Type B pancreatic cell (in vitro differentiated cells): ENCODE results near the gene P4HB. TPM values are rescaled to one million over a fixed set of nuclear protein-coding genes. Genes with fewer than 3 reads are reported as not detected.
"Not testable (repeated sequence)": the region's sequence is repeated elsewhere in the genome, so short reads cannot be mapped to it uniquely, and the experiment has no call there.

Experiments
- DNase-seq: peaks from one replicate; pipeline ENCODE4 v3.0.0; 2021; ENCODE audit warnings: mixed read lengths; ENCODE audit not compliant: unreplicated experiment; ENCODE audit errors: extremely low spot score
- H3K27ac Mint-ChIP-seq: 2 replicates; pipeline ENCODE4 v1.8.0; 2021; ENCODE audit warnings: mild to moderate bottlenecking, mixed read lengths
- H3K27me3 Mint-ChIP-seq: 2 replicates; pipeline ENCODE4 v1.8.0; 2021; ENCODE audit warnings: mixed read lengths
- H3K36me3 Mint-ChIP-seq: 2 replicates; pipeline ENCODE4 v1.8.0; 2021; ENCODE audit warnings: mixed read lengths
- H3K4me1 Mint-ChIP-seq: one replicate; pipeline ENCODE4 v1.8.0; 2021; ENCODE audit warnings: mixed read lengths; ENCODE audit not compliant: unreplicated experiment
- H3K4me3 Mint-ChIP-seq: 2 replicates; pipeline ENCODE4 v1.8.0; 2021; ENCODE audit warnings: mild to moderate bottlenecking, mixed read lengths
- H3K9me3 Mint-ChIP-seq: 2 replicates; pipeline ENCODE4 v1.8.0; 2021; ENCODE audit warnings: mixed read lengths
- CTCF ChIP-seq: fragments of 200-600 bp; sonication (generic); conservative IDR thresholded peaks from 2 replicates; pipeline ENCODE4 v1.5.0; 2021; ENCODE audit warnings: antibody characterized with exemption, mild to moderate bottlenecking
- total RNA-seq: library from RNA; stranded (reverse); gene quantifications from 2 replicates; pipeline ENCODE4 v1.2.1, GENCODE V29; 2021; ENCODE audit warnings: low replicate concordance

Gene P4HB
- total RNA-seq, 1 donor from 2014 or later, result 555 TPM

DNA sequence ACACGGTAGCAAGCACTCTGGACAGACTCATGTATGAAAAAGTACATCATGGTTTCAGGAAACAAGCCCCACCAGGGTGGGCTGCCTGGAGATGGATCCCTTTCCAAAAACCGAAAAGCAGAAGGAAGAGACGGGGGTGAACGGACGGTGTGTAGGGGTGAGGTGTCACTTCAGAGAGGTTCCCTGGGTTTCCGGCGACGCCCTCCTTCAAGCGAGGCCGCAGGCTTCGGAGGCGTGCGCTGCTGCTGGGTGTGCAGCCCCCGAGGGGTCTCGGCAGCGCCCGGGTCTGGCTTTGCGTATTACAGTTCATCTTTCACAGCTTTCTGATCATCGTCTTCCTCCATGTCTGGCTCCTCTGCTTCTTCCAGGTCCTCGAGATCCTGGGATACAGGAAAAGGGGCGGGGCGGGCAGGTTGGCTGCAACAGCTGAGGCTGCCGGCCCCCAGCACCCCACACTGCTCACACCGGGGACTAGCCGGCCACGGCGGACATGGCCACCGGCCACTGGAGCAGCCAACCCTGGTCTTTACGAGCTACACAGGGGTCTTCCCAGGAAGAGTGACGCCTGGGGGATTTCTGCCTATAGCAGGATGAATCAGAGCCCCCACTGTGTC lies 16.5 kb downstream of the P4HB start:
- DNase-seq, result no peak
- H3K27ac Mint-ChIP-seq, result no peak overlapping the region
- peaks cover 3% of the 10 kb centered on the region for H3K36me3 Mint-ChIP-seq
- no peaks in the 10 kb centered on the region for H3K4me1 Mint-ChIP-seq
- TF ChIP-seq CTCF, result no peak
- H3K4me3 Mint-ChIP-seq, result no peak overlapping the region
- H3K27me3 Mint-ChIP-seq, result no peaks in the 10 kb centered on the region
- no peaks in the 10 kb centered on the region for H3K9me3 Mint-ChIP-seq

DNA sequence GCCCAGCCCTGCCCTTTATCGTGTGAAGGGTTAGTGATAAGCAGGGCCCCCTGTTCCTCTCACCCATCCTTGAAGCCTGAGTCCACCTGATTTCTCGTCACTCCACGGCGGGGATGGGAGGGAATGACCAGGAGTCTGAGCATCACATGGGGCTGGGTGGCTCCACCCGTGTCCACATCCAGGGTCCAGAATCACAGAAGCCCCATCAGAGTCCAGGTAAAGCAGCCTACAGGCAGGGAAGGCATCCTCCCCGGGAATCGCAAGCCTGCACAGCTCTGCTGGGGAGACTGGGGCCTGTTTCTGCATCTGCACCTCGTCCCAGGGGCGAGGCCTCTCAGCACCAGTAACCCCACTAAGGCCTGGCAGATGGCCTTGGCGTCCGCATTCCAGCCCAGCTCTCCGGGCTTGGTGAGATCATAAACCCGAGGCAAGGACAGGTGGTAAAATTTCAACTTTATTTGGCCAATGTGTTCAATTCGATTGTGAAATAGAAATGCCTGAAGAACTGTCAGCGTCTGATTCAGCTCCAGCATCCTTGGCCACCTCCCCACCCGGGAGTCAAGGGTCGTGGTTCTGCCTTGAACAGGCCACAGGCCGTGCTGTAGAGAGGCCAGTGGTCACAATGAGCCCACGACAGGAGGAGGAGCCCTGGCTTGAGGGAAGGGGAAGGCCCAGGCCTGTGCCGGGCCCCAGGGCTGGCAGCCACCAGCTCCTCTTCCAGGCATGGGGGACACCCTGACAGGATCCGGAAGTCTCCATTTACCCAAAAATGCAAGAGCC lies 17.4 kb downstream of the P4HB start:
- no peak overlapping the region for H3K4me3 Mint-ChIP-seq

DNA sequence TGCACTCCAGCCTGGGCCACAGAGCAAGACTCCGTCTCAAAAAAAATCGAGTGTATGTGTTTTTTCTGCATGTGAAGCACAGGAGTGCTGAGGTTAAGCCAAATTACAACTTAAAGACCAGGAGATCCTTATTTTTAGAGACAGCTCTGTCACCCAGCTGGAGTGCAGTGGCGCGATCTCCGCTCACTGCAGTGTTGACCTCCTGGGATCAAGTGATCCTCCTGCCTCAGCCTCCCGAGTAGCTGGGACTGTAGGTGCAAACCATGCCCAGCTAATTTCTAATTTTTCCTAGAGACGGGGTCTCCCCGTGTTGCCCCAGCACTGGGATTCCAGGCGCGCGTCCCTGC lies 18.0 kb downstream of the P4HB start:
- H3K4me3 Mint-ChIP-seq, result no peak overlapping the region
- DNase-seq, result no peak
- no peaks in the 10 kb centered on the region for H3K4me1 Mint-ChIP-seq

More for the DNA sequence above, 17.4 kb downstream of the P4HB start:
- Mint-ChIP-seq H3K27me3 (no peaks in the 10 kb centered on the region), H3K4me1 (no peaks in the 10 kb centered on the region), H3K9me3 (no peaks in the 10 kb centered on the region), H3K27ac (no peak overlapping the region), H3K36me3 (peaks cover 3% of the 10 kb centered on the region)
- TF ChIP-seq CTCF, result no peak
- DNase-seq, result no peak

GRCh38 chr17:81841866-81842265 lies 18.5 kb downstream of the P4HB start:
- H3K27ac Mint-ChIP-seq, result no peak overlapping the region
- peaks cover 3% of the 10 kb centered on the region for H3K36me3 Mint-ChIP-seq
- no peaks in the 10 kb centered on the region for H3K4me1 Mint-ChIP-seq
- no peak overlapping the region for H3K4me3 Mint-ChIP-seq
- no peaks in the 10 kb centered on the region for H3K27me3 Mint-ChIP-seq
- H3K9me3 Mint-ChIP-seq, result no peaks in the 10 kb centered on the region
- no peak for TF ChIP-seq CTCF
- no peak for DNase-seq

More for the DNA sequence above, 18.0 kb downstream of the P4HB start:
- Mint-ChIP-seq H3K9me3 (no peaks in the 10 kb centered on the region), H3K27me3 (no peaks in the 10 kb centered on the region), H3K27ac (no peak overlapping the region), H3K36me3 (peaks cover 3% of the 10 kb centered on the region)
- TF ChIP-seq CTCF, result no peak

DNA sequence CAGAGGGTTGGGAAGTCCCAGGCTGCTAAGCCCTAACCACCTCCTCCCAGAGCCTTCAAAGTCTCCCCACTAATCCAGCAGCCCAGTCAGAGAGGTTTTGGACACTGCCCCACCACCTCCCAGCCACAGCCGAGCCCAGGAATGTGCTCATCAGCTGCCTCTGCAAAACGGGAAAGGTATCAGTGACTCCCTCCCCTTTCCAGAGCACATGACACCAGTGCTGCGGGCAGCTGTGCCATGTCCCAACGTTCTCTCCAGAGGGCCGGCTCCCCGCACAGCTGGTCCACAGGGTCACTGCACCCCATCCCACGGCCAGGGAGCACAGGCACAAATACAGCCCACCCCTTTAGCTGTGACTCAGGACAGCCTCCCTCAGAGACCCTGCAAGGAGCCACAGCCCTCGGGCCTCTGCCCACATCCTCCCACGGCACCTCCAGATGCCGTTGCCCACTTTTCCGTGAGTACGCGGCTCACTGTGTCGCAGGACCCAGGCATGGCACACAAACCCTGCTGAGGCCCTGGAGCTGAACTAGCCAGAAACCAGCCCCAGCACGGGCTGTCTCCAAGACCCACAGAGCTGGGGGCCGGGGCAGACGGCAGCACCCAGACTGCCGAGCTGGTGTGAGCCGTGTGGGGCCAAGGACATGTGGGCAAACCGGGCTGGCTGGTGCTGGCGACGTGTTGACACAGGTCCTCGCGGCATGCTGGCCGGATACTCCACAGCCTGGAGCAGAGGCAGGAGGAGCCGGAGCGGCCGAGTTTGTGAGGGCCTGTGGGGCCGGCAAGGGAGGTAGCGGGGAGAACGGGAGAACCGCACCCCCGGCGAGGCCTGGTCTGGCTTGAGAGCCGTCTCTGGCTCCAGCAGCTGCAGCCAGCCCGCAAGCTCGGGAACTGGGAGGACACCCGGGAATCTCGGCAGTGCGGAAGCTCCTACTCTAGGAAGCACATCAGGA lies 19.2 kb downstream of the P4HB start:
- DNase-seq, result no peak
- H3K27ac Mint-ChIP-seq, result peak overlapping the region; percentile 50
- TF ChIP-seq CTCF, result no peak
- H3K36me3 Mint-ChIP-seq, result peaks cover 3% of the 10 kb centered on the region
- H3K9me3 Mint-ChIP-seq, result no peaks in the 10 kb centered on the region
- no peaks in the 10 kb centered on the region for H3K4me1 Mint-ChIP-seq
- no peak overlapping the region for H3K4me3 Mint-ChIP-seq
- H3K27me3 Mint-ChIP-seq, result no peaks in the 10 kb centered on the region

DNA sequence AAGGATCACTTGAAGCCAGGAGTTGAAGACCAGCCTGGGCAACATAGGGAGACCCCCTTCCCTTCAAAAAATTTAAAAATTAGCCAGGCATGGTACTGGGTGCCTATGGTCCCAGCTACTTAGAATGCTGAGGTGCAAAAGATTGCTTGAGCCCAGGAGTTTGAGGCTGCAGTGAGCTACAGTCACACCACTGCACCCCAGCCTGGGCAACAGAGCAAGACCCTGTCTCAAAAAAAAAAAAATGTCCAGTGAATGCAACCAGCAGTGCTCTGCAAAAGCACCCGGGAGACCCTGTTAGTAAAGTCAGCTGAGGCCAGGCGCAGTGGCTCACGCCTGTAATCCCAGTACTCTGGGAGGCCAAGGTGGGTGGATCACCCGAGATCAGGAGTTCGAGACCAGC lies 20.3 kb downstream of the P4HB start:
- H3K27ac Mint-ChIP-seq, result not testable (repeated sequence)

More for the DNA sequence above, 20.3 kb downstream of the P4HB start:
- not testable (repeated sequence) for DNase-seq, H3K36me3 Mint-ChIP-seq, H3K9me3 Mint-ChIP-seq, H3K27me3 Mint-ChIP-seq, H3K4me1 Mint-ChIP-seq, H3K4me3 Mint-ChIP-seq
